Ovary (tissue), 9 donors: ENCODE data around the gene THBS1. TPM values are rescaled to one million over a fixed set of nuclear protein-coding genes. Genes with fewer than 3 reads are reported as not detected.
A peak's percentile ranks its signal among the peaks of the same experiment; 100 is the strongest.

Experiments used
- DNase-seq, 5 donors: peaks; one replicate each; pipeline ENCODE4 v3.0.0-alpha.2; 2019 to 2020
- H3K27ac ChIP-seq, 2 donors: fragments of 200-600 bp; one replicate each; pipeline versions ENCODE4 v1.5.1 to v1.8.0; 2019 to 2022
- H3K27me3 ChIP-seq: fragments of 200-600 bp; one replicate; pipeline ENCODE4 v1.8.0; 2022
- H3K36me3 ChIP-seq: fragments of 200-600 bp; sonication (generic); one replicate; pipeline ENCODE4 v1.5.1; 2019
- H3K4me1 ChIP-seq: one replicate; pipeline ENCODE4 v1.8.1; 2013; ENCODE audit warnings: mild to moderate bottlenecking, moderate library complexity; ENCODE audit not compliant: insufficient read depth
- H3K4me3 ChIP-seq: fragments of 200-600 bp; sonication (generic); one replicate; pipeline ENCODE4 v1.5.1; 2017
- H3K9me3 ChIP-seq, 2 donors: fragments of 200-600 bp in 1 of 2; sonication (generic) in 1 of 2; one replicate each; pipeline versions ENCODE4 v1.5.1 to v1.8.1; 2013 to 2019; ENCODE audit warnings: mild to moderate bottlenecking in 1 of 2, moderate library complexity in 1 of 2
- EP300 ChIP-seq: sonication (generic); formaldehyde crosslinking; IDR thresholded peaks from one replicate; pipeline ENCODE4 v1.6.1; 2017; ENCODE audit warnings: antibody characterized with exemption
- POLR2A ChIP-seq: fragments of 450-650 bp; IDR thresholded peaks from one replicate; pipeline ENCODE4 v1.6.1; 2017; ENCODE audit warnings: antibody characterized with exemption, mild to moderate bottlenecking, moderate library complexity
- WGBS, 3 donors: extraction: QIAGEN DNeasy Blood & Tissue Kit in 1 of 3; methylation state at CpG; one replicate each; pipeline versions ENCODE4 v1.1.5 to v1.1.7; 2013 to 2017; 5-methylcytosine and 5-hydroxymethylcytosine counted together
- intact Hi-C, 4 donors: fragments of 100-400 bp; cut with DNase I; formaldehyde crosslinking; loops; one replicate each; pipeline versions ENCODE4 v1.11.0 to v1.15.1; 2022 to 2023
- polyA plus RNA-seq, 2 donors: library from polyadenylated mRNA; stranded (reverse); fragments of 200-250 nt in 1 of 2; fragments of 350-450 nt in 1 of 2; fragmentation: Illumina TruSeq in 1 of 2; extraction: RNeasy Lipid Tissue Mini Kit (QIAGEN cat#74804) in 1 of 2; gene quantifications; one replicate each; pipeline ENCODE4 v1.2.3, GENCODE V29; 2013 to 2014
- total RNA-seq, 7 donors: library from RNA; depleted of rRNA in 2 of 7; stranded (reverse); fragments of >200 nt in 2 of 7; fragmentation: NEBNext Ultra II Directional in 3 of 7; extraction: Animal tissue kit (Norgen Biotek cat#: 25700) in 3 of 7; gene quantifications; one replicate each; pipeline versions ENCODE4 v1.1.0 to v1.2.4, GENCODE V29; 2016 to 2023
- TF ChIP-seq, protein P1 (sequence below), 3 donors: fragments of 450-650 bp in 2 of 3; fragments of 200-600 bp in 1 of 3; IDR thresholded peaks; one replicate each; pipeline versions ENCODE4 v1.5.1 to v1.8.0; 2016 to 2022; ENCODE audit warnings: antibody characterized with exemption in 3 of 3, mild to moderate bottlenecking in 1 of 3
- donor health status: DM: no; HTN: no; CAD: no; lungs with moderate emphysema.
- donor health status: DM: no; HTN: no; CAD: no.
- donor health status: Bipolar disorder and iron deficiency.
- donor health status: DM: yes; HTN: yes; CAD: no.
- donor health status: DM: no; HTN: no; CAD: no.
- donor health status: DM: yes; HTN: yes; CAD: no.

THBS1 gene
- total and polyA plus RNA-seq, 9 donors, result 53.6 to 428 (median 154) TPM

DNA sequence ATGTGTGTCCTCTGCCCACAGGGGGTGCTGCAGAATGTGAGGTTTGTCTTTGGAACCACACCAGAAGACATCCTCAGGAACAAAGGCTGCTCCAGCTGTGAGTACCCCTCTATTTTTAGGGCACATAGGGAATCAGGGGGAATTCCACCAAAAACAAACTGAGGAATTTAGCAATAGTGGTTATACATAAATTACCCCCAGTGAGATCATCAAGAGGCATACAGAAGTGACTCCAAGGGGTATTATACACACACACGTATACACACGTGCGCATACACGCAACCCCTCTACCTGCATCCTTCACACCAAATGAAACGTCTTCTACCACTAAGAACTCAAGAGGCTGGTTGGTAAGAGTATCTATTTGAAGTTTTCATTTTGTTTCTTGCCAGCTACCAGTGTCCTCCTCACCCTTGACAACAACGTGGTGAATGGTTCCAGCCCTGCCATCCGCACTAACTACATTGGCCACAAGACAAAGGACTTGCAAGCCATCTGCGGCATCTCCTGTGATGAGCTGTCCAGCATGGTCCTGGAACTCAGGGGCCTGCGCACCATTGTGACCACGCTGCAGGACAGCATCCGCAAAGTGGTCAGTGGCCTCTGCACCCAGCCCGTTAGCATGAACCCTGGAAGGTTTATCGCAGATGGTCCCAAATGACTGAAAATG, 2.9 kb downstream of the THBS1 start:
- Histone ChIP-seq H3K36me3 (no peaks in the 10 kb centered on the region), H3K9me3 (no peaks in the 10 kb centered on the region), H3K27me3 (no peaks in the 10 kb centered on the region), H3K27ac (no peak overlapping the region), H3K4me3 (peak overlapping the region; percentile 92), H3K4me1 (peaks cover 22% of the 10 kb centered on the region)
- TF ChIP-seq POLR2A, result no peak
- TF ChIP-seq EP300, result no peak
- TF ChIP-seq, protein P1, sequence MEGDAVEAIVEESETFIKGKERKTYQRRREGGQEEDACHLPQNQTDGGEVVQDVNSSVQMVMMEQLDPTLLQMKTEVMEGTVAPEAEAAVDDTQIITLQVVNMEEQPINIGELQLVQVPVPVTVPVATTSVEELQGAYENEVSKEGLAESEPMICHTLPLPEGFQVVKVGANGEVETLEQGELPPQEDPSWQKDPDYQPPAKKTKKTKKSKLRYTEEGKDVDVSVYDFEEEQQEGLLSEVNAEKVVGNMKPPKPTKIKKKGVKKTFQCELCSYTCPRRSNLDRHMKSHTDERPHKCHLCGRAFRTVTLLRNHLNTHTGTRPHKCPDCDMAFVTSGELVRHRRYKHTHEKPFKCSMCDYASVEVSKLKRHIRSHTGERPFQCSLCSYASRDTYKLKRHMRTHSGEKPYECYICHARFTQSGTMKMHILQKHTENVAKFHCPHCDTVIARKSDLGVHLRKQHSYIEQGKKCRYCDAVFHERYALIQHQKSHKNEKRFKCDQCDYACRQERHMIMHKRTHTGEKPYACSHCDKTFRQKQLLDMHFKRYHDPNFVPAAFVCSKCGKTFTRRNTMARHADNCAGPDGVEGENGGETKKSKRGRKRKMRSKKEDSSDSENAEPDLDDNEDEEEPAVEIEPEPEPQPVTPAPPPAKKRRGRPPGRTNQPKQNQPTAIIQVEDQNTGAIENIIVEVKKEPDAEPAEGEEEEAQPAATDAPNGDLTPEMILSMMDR (IDR thresholded peaks at IDR 0.05), result no peak
- intact Hi-C loops, result loop anchor here (5.0 to 10.0 kb wide), 8 partner anchors 171 to 876 kb away; no protein-coding TSS in a partner anchor
- DNase-seq, result peak in 3 of 5 donors; percentile 32 to 47 (median 33)
- WGBS, 3 donors, result 36 to 47% (median 45%) methylated on average over 13 of the region's 13 CpGs

- H3K36me3 ChIP-seq, result no peaks in the 10 kb centered on the region
- intact Hi-C loops, result loop anchor here (5.0 to 10.0 kb wide), 8 partner anchors 171 to 877 kb away; no protein-coding TSS in a partner anchor
- DNase-seq, result no peak
- H3K4me3 ChIP-seq, result peak overlapping the region; percentile 92
- no peaks in the 10 kb centered on the region for H3K27me3 ChIP-seq
- H3K9me3 ChIP-seq, result no peaks in the 10 kb centered on the region
- H3K27ac ChIP-seq, result no peak overlapping the region
- 43 to 51% (median 48%) methylated on average over 7 of the region's 7 CpGs for WGBS, 3 donors
- TF ChIP-seq EP300 (no peak), POLR2A (no peak)
- TF ChIP-seq, protein P1 (IDR thresholded peaks at IDR 0.05), result no peak
- peaks cover 19% of the 10 kb centered on the region for H3K4me1 ChIP-seq
Observed at GRCh38 chr15:39584266-39584659, 3.4 kb downstream of the THBS1 start.

DNA sequence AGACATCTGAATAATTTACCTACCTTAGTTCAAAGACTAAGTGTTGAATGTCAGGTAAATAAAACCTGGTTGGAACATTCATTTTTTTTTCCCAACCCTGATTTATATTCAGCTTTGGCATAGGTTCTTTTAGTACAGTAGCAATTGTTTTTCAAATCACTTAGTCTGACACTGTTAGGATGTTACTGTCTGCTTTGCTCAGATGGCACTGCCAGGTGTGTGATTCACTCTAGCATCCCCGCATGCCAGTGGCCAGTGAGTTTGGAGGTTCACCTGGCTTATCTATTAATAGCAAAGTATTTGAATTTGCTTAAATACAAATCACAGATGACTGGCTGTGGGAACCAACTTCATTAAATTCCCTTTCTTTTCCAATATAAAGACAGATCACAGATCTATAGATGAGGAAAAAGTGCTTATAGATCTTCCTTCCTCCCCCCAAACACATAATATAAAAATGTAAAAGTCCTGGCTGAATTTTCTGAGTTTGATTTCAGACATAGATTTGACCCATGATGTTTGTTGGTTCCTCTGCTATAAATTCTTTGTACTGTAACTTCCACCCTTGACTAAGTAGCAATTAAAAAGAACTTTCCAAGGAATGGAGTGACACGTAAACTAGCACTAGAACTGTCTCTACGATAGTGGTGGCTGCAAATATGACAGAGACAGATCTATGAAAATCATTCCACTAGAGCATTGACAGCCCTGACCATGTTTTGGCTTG, 3.9 kb downstream of the THBS1 start:
- no peak for DNase-seq
- Histone ChIP-seq H3K9me3 (no peaks in the 10 kb centered on the region), H3K36me3 (no peaks in the 10 kb centered on the region), H3K27ac (no peak overlapping the region), H3K4me3 (peak overlapping the region; percentile 92), H3K27me3 (no peaks in the 10 kb centered on the region), H3K4me1 (peaks cover 19% of the 10 kb centered on the region)
- 52 to 64% (median 59%) methylated on average over 3 of the region's 3 CpGs for WGBS, 3 donors
- intact Hi-C loops, result loop anchor here (5.0 to 10.0 kb wide), 8 partner anchors 170 to 878 kb away; no protein-coding TSS in a partner anchor
- TF ChIP-seq EP300 (no peak), POLR2A (no peak)
- TF ChIP-seq, protein P1 (IDR thresholded peaks at IDR 0.05), result no peak

GRCh38 chr15:39585389-39585841, 4.5 kb downstream of the THBS1 start:
- peak overlapping the region; percentile 18 for H3K4me3 ChIP-seq
- no peaks in the 10 kb centered on the region for H3K9me3 ChIP-seq
- peaks cover 19% of the 10 kb centered on the region for H3K4me1 ChIP-seq
- no peak for TF ChIP-seq EP300
- TF ChIP-seq POLR2A, result no peak
- TF ChIP-seq, protein P1 (IDR thresholded peaks at IDR 0.05), result no peak
- 52 to 64% (median 63%) methylated on average over 4 of the region's 4 CpGs for WGBS, 3 donors
- H3K27ac ChIP-seq, result no peak overlapping the region
- no peaks in the 10 kb centered on the region for H3K36me3 ChIP-seq
- DNase-seq, result no peak
- no peaks in the 10 kb centered on the region for H3K27me3 ChIP-seq
- intact Hi-C loops, result loop anchor here in 3 of 4 donors (10.0 kb wide), 4 partner anchors 169 to 771 kb away; no protein-coding TSS in a partner anchor
